OCI-LY1 (cell line): ENCODE data around the gene HGD.

Experiments
- H2AFZ ChIP-seq: fragments of 200-600 bp; sonication (generic), shearing (Covaris generic); 2 replicates; pipeline ENCODE4 v1.6.0; 2014; ENCODE audit warnings: antibody characterized with exemption, mild to moderate bottlenecking, low read length
- H3F3A ChIP-seq: fragments of 200-600 bp; sonication (generic), shearing (Covaris generic); 2 replicates; pipeline ENCODE4 v1.6.0; 2014; ENCODE audit warnings: mild to moderate bottlenecking, antibody characterized with exemption, low read length, moderate library complexity; ENCODE audit not compliant: insufficient read depth
- H3K27ac ChIP-seq: fragments of 200-600 bp; sonication (generic); 2 replicates; pipeline ENCODE4 v1.5.1; 2014; ENCODE audit warnings: low read length, mixed run types, mild to moderate bottlenecking, low read depth; ENCODE audit not compliant: poor library complexity, severe bottlenecking
- H3K27me3 ChIP-seq: fragments of 200-600 bp; sonication (generic); 2 replicates; pipeline ENCODE4 v1.6.0; 2014; ENCODE audit warnings: antibody characterized with exemption, mild to moderate bottlenecking, low read length, moderate library complexity; ENCODE audit not compliant: insufficient read depth
- H3K36me3 ChIP-seq: fragments of 200-600 bp; sonication (generic); 2 replicates; pipeline ENCODE4 v1.6.1; 2014; ENCODE audit warnings: mild to moderate bottlenecking, antibody characterized with exemption, low read length, moderate library complexity, mixed read lengths; ENCODE audit not compliant: insufficient read depth
- H3K4me1 ChIP-seq: fragments of 200-600 bp; sonication (generic); 2 replicates; pipeline ENCODE4 v1.5.1; 2014; ENCODE audit warnings: mild to moderate bottlenecking, low read length, moderate library complexity; ENCODE audit not compliant: insufficient read depth, severe bottlenecking
- H3K4me2 ChIP-seq: fragments of 200-600 bp; sonication (generic), shearing (Covaris generic); 2 replicates; pipeline ENCODE4 v1.6.1; 2014; ENCODE audit warnings: low read length
- H3K4me3 ChIP-seq: fragments of 200-600 bp; sonication (generic); 2 replicates; pipeline ENCODE4 v1.5.1; 2014; ENCODE audit warnings: low read length, low read depth, mild to moderate bottlenecking, mixed read lengths; ENCODE audit not compliant: poor library complexity, severe bottlenecking
- H3K79me2 ChIP-seq: fragments of 200-600 bp; shearing (Covaris generic); 2 replicates; pipeline ENCODE4 v1.6.1; 2016; ENCODE audit warnings: mixed run types, low read length, mixed read lengths; ENCODE audit not compliant: insufficient read depth
- H3K9ac ChIP-seq: fragments of 200-600 bp; sonication (generic), shearing (Covaris generic); 2 replicates; pipeline ENCODE4 v1.6.1; 2014; ENCODE audit warnings: mild to moderate bottlenecking, low read length, mixed read lengths
- H3K9me2 ChIP-seq: fragments of 200-600 bp; sonication (generic), shearing (Covaris generic); 2 replicates; pipeline ENCODE4 v1.6.1; 2014; ENCODE audit warnings: low read depth, mild to moderate bottlenecking, low read length, mixed read lengths
- H3K9me3 ChIP-seq: fragments of 200-600 bp; shearing (Covaris generic); 2 replicates; pipeline ENCODE4 v1.6.1; 2014; ENCODE audit warnings: low read length, mixed read lengths
- H4K20me1 ChIP-seq: fragments of 200-600 bp; sonication (generic), shearing (Covaris generic); 2 replicates; pipeline ENCODE4 v1.6.0; 2016; ENCODE audit warnings: mild to moderate bottlenecking, low read length; ENCODE audit not compliant: insufficient read depth
- EZH2 ChIP-seq: fragments of 200-600 bp; sonication (generic), shearing (Covaris generic); IDR thresholded peaks from 2 replicates; pipeline ENCODE4 v1.8.0; 2017; ENCODE audit warnings: borderline replicate concordance, mixed run types, mild to moderate bottlenecking, antibody characterized with exemption, low read length, moderate library complexity, mixed read lengths
- TF ChIP-seq, protein P1 (sequence below): fragments of 200-600 bp; sonication (generic), shearing (Covaris generic); IDR thresholded peaks from 2 replicates; pipeline ENCODE4 v1.5.1; 2017; ENCODE audit warnings: mild to moderate bottlenecking, antibody characterized with exemption, low read length, moderate library complexity, mixed read lengths

Gene HGD

DNA sequence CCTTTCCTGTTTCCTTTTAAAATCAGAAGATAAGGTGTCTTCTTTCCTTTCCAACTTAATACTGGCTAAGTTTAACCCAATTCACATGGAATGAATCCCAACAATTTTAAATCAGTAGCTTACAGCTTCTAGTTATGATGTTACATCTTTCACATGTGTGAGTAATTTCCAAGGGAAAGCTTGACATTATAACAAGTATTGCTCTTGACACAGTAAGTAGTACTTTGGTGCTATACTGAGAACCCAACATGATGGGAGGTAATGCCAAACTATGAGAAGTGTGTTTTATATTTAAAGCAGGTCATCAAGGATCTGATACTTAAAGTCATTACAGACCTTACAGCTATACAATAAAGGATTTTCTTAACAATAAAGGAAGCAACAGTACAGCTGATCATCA is 31.2 kb upstream of the HGD start:
- no peaks in the 10 kb centered on the region for H4K20me1 ChIP-seq
- no peaks in the 10 kb centered on the region for H3F3A ChIP-seq
- peaks cover 9% of the 10 kb centered on the region; the same call in 1 of the 2 replicates for H3K36me3 ChIP-seq
- H3K4me3 ChIP-seq: no peak overlapping the region
- H3K79me2 ChIP-seq: no peaks in the 10 kb centered on the region
- H3K4me1 ChIP-seq: no peaks in the 10 kb centered on the region
- H3K27ac ChIP-seq: no peak overlapping the region
- TF ChIP-seq, protein P1, sequence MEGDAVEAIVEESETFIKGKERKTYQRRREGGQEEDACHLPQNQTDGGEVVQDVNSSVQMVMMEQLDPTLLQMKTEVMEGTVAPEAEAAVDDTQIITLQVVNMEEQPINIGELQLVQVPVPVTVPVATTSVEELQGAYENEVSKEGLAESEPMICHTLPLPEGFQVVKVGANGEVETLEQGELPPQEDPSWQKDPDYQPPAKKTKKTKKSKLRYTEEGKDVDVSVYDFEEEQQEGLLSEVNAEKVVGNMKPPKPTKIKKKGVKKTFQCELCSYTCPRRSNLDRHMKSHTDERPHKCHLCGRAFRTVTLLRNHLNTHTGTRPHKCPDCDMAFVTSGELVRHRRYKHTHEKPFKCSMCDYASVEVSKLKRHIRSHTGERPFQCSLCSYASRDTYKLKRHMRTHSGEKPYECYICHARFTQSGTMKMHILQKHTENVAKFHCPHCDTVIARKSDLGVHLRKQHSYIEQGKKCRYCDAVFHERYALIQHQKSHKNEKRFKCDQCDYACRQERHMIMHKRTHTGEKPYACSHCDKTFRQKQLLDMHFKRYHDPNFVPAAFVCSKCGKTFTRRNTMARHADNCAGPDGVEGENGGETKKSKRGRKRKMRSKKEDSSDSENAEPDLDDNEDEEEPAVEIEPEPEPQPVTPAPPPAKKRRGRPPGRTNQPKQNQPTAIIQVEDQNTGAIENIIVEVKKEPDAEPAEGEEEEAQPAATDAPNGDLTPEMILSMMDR: no peak
- no peak for TF ChIP-seq EZH2
- no peaks in the 10 kb centered on the region for H3K27me3 ChIP-seq
- H2AFZ ChIP-seq: no peak overlapping the region
- no peak overlapping the region for H3K9ac ChIP-seq
- no peaks in the 10 kb centered on the region for H3K9me3 ChIP-seq
- no peaks in the 10 kb centered on the region for H3K9me2 ChIP-seq
- no peak overlapping the region for H3K4me2 ChIP-seq

DNA sequence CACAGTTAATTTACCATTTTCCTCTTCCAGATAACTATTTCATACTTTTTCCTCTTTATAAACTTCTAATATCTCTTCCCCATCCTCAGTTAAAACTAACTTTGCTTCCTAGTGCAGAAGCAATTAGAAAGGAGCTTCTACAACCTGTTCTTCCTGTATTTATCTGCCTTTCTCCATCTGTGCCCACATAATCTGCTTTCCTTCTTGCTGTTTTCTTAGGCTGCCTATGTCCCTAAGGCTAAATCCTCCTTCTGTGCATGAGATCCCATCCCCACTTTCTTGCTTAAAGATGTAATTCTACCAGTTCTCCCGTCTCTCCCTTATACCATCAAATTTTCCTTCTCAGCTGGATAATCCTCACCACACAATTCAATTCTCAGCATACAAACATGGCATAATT is 28.3 kb upstream of the HGD start:
- H3K27me3 ChIP-seq: no peaks in the 10 kb centered on the region
- TF ChIP-seq, protein P1: no peak
- no peak for TF ChIP-seq EZH2
- H3K27ac ChIP-seq: no peak overlapping the region
- H3K9me2 ChIP-seq: no peaks in the 10 kb centered on the region
- no peak overlapping the region for H3K9ac ChIP-seq
- no peak overlapping the region for H3K4me3 ChIP-seq
- no peaks in the 10 kb centered on the region for H4K20me1 ChIP-seq
- H2AFZ ChIP-seq: no peak overlapping the region
- H3K9me3 ChIP-seq: no peaks in the 10 kb centered on the region
- no peaks in the 10 kb centered on the region for H3F3A ChIP-seq
- H3K36me3 ChIP-seq: peaks cover 18% of the 10 kb centered on the region
- H3K4me1 ChIP-seq: no peaks in the 10 kb centered on the region
- no peak overlapping the region for H3K4me2 ChIP-seq
- H3K79me2 ChIP-seq: no peaks in the 10 kb centered on the region

DNA sequence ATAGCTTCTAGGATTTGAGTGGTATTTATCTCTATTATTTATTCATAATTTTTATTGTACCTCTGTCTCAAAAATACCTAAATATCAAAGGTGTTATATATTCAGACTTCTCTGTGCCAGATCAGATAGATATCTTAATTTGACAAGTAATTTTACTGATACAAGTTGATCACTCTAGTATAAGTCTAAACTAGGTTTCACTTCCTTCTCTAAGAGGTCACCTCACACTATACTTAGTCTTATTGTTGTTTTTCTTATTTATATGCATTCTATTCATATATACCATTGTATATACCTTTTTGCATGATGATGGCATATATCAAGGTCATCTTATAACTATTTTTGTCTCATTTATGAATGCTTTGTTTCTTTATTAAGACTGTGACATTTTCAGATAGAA is 26.4 kb upstream of the HGD start:
- TF ChIP-seq, protein P1: no peak
- TF ChIP-seq EZH2: no peak
- Histone ChIP-seq H3K4me3 (no peak overlapping the region), H3F3A (no peaks in the 10 kb centered on the region), H4K20me1 (no peaks in the 10 kb centered on the region), H3K4me2 (no peak overlapping the region), H3K27me3 (no peaks in the 10 kb centered on the region), H3K79me2 (no peaks in the 10 kb centered on the region), H2AFZ (no peak overlapping the region), H3K27ac (no peak overlapping the region), H3K36me3 (peaks cover 35% of the 10 kb centered on the region), H3K9me2 (no peaks in the 10 kb centered on the region), H3K9me3 (no peaks in the 10 kb centered on the region), H3K4me1 (no peaks in the 10 kb centered on the region), H3K9ac (no peak overlapping the region)
